HepG2 (cell line): ENCODE data around the gene PHF23. TPM values are rescaled to one million over a fixed set of nuclear protein-coding genes. Genes with fewer than 3 reads are reported as not detected.

Experiments
- ARID4A ChIP-seq: sonication (generic); formaldehyde crosslinking; IDR thresholded peaks from 2 replicates; pipeline ENCODE4 v1.5.0; 2020; ENCODE audit warnings: mild to moderate bottlenecking, missing genetic modification reagents, borderline replicate concordance
- KDM4B ChIP-seq: sonication (generic); formaldehyde crosslinking; IDR thresholded peaks from 2 replicates; pipeline ENCODE4 v1.4.0; 2020; ENCODE audit warnings: missing genetic modification reagents
- NR2F6 ChIP-seq, 2 experiments: IDR thresholded peaks; 2 replicates each; pipeline ENCODE4 v1.6.1; 2016; ENCODE audit warnings: antibody characterized with exemption in 1 of 2, mild to moderate bottlenecking in 1 of 2
- ONECUT2 ChIP-seq: sonication (generic); formaldehyde crosslinking; IDR thresholded peaks from 2 replicates; pipeline ENCODE4 v1.4.0; 2020; ENCODE audit warnings: missing genetic modification reagents
- POGZ ChIP-seq: sonication (generic); formaldehyde crosslinking; IDR thresholded peaks from 2 replicates; pipeline ENCODE4 v1.4.0; 2020; ENCODE audit warnings: mild to moderate bottlenecking, missing genetic modification reagents
- RBFOX2 ChIP-seq: fragments of 200-400 bp; formaldehyde crosslinking; IDR thresholded peaks from 2 replicates; pipeline ENCODE4 v1.6.1; 2017; ENCODE audit warnings: low read depth, mild to moderate bottlenecking, low read length
- RBM22 ChIP-seq: fragments of 200-400 bp; formaldehyde crosslinking; optimal IDR thresholded peaks from 2 replicates; pipeline ENCODE3; 2017; ENCODE audit warnings: mild to moderate bottlenecking, low read length, moderate library complexity
- U2AF2 ChIP-seq: fragments of 200-400 bp; formaldehyde crosslinking; IDR thresholded peaks from 2 replicates; pipeline ENCODE4 v1.6.1; 2017; ENCODE audit warnings: low read depth, mild to moderate bottlenecking, low read length
- ZBTB40 ChIP-seq, 2 experiments: fragments of 450-650 bp in 1 of 2; sonication (generic) in 1 of 2; formaldehyde crosslinking in 1 of 2; IDR thresholded peaks; 2 replicates each; pipeline versions ENCODE4 v1.6.1 to v1.8.0; 2016 to 2022; ENCODE audit warnings: antibody characterized with exemption in 1 of 2, mild to moderate bottlenecking in 1 of 2, missing genetic modification reagents in 1 of 2
- ZFAT ChIP-seq: sonication (generic); formaldehyde crosslinking; conservative IDR thresholded peaks from 2 replicates; pipeline ENCODE4 v1.8.1; 2023; ENCODE audit warnings: missing genetic modification reagents, inconsistent platforms
- ZNF235 ChIP-seq: sonication (generic); formaldehyde crosslinking; IDR thresholded peaks from 2 replicates; pipeline ENCODE4 v1.8.1; 2023; ENCODE audit warnings: mild to moderate bottlenecking, missing genetic modification reagents, borderline replicate concordance
- ZNF331 ChIP-seq: sonication (generic); formaldehyde crosslinking; IDR thresholded peaks from 2 replicates; pipeline ENCODE4 v1.4.0; 2020; ENCODE audit warnings: missing genetic modification reagents
- ZNF44 ChIP-seq: sonication (generic); formaldehyde crosslinking; IDR thresholded peaks from 2 replicates; pipeline ENCODE4 v1.5.1; 2020; ENCODE audit warnings: mild to moderate bottlenecking, missing genetic modification reagents
- ZNF737 ChIP-seq: sonication (generic); formaldehyde crosslinking; IDR thresholded peaks from 2 replicates; pipeline ENCODE4 v1.5.0; 2020; ENCODE audit warnings: missing genetic modification reagents, mild to moderate bottlenecking, borderline replicate concordance
- polyA plus RNA-seq, 8 experiments: library from polyadenylated mRNA; depleted of rRNA in 3 of 8; stranded (reverse) in 7 of 8; unstranded in 1 of 8; fragments of >200 nt; fragmentation: Illumina TruSeq in 4 of 8; extraction: Trizol in 4 of 8; gene quantifications; 2 replicates each; pipeline versions ENCODE4 v1.2.1 to v1.2.3, GENCODE V29; 2011 to 2016; ENCODE audit warnings: low read depth in 4 of 8, missing spikeins in 1 of 8, mixed read lengths in 1 of 8; ENCODE audit not compliant: insufficient read depth in 1 of 8
- total RNA-seq, 5 experiments: library from RNA; depleted of rRNA; stranded (reverse); fragments of >200 nt; fragmentation: Illumina TruSeq; extraction: Trizol; gene quantifications; 2 replicates each; pipeline ENCODE4 v1.2.3, GENCODE V29; 2016; ENCODE audit warnings: low read depth in 1 of 5

PHF23 gene
- total and polyA plus RNA-seq, 2 of the 13 experiments (the other 11 are each of a cell fraction or from before 2014, with no cell fraction given), result 27.6 to 33.2 TPM

DNA sequence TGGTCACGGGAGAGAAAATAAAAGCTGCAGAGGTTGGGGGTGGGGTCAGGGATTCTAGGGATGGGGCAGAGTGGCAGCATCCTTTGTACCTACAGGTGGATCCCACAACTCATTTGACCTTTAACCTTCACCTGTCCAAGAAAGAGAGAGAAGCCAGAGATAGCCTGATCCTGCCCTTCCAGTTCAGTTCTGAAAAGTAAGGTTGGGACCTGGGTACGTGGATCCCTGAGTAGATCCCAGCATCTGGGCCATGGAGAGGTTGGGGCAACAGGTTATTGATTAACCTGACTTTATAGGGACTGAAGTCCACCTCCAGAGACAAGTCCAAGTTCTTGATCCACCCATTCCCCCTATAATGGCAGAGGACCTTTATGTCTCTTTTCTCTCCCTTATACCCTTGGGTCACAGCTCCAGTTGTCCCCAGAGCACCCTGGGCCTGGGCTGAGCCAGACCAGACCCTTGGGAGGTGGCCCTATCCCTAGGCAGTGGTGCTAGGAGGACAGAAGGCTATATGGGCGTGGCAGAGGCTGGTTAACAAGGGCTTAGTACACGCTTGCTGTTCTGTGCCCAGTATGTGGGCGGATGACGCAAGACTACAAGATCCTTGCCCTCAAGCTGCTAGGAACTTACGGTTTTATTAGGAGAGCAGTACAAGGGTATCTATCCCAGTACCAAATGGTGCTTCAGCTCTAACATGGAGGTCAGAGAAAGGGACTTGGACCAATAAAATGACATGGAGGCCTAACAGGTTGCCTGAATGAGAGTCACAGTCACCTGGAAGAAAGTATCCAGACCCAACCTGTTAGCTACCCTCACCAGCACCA lies 19.7 kb upstream of the PHF23 start (continued):
- TF ChIP-seq ARID4A (CRISPR knock-in tag) (peak; percentile 53; the same call in 1 of the 2 replicates), RBM22 (peak; percentile 33), KDM4B (CRISPR knock-in tag) (no peak), U2AF2 (no peak), ZNF44 (CRISPR knock-in tag) (peak; percentile 87; the same call in 1 of the 2 replicates), POGZ (CRISPR knock-in tag) (peak; percentile 53; the same call in 1 of the 2 replicates), ZNF331 (CRISPR knock-in tag) (peak; percentile 12; the same call in 1 of the 2 replicates), ZNF235 (peak; percentile 67; the same call in 1 of the 2 replicates), RBFOX2 (peak; percentile 47), NR2F6 (IDR thresholded peaks at IDR 0.05) (peak; percentile 32; the same call in 1 of the 2 replicates), NR2F6 (CRISPR knock-in tag; IDR thresholded peaks at IDR 0.05) (0 out of 2 replicates have a peak, but pooled peaks have one; percentile 23), ZNF737 (CRISPR knock-in tag) (no peak), ONECUT2 (CRISPR knock-in tag) (peak; percentile 54), ZFAT (no peak), ZBTB40 (IDR thresholded peaks at IDR 0.05) (no peak), ZBTB40 (CRISPR knock-in tag; IDR thresholded peaks at IDR 0.05) (no peak)
